ENCODE measurements around the gene NEK1.

GRCh38 chr4:169618286-169618685, 5.9 kb upstream of the NEK1 start:
- TF ChIP-seq CTCF (IDR thresholded peaks at IDR 0.05; ENCODE audit: low read depth, low read length), result no peak
- no peak for TF ChIP-seq EZH2phosphoT487 (IDR thresholded peaks at IDR 0.05; ENCODE audit: low read depth)
